ENCODE measurements around the gene ARSI. TPM values are rescaled to one million over a fixed set of nuclear protein-coding genes. Genes with fewer than 3 reads are reported as not detected.

ARSI gene
- total RNA-seq, 1 donor from 2014 or later, result 3.5 TPM

- H3K27ac ChIP-seq, result no peak overlapping the region
- H3K4me1 ChIP-seq, result no peaks in the 10 kb centered on the region
- no peaks in the 10 kb centered on the region for H3K36me3 ChIP-seq
- intact Hi-C loops (cut with DNase I), result no loop called here
- H3K4me3 ChIP-seq, result no peak overlapping the region
- no peaks in the 10 kb centered on the region for H3K9me3 ChIP-seq
- H3K27me3 ChIP-seq (ENCODE audit: low read depth), result peaks cover 4% of the 10 kb centered on the region
- DNase-seq (no peak), ATAC-seq (no peak)
- TF ChIP-seq CTCF (IDR thresholded peaks at IDR 0.05), result no peak
Observed at GRCh38 chr5:150271923-150272322, 30.8 kb downstream of the ARSI start.

- no peak for ATAC-seq
- TF ChIP-seq CTCF (IDR thresholded peaks at IDR 0.05), result no peak
- H3K27ac ChIP-seq, result no peak overlapping the region
- intact Hi-C loops (cut with DNase I), result no loop called here
- H3K9me3 ChIP-seq, result no peaks in the 10 kb centered on the region
- DNase-seq, result no peak
- H3K36me3 ChIP-seq, result no peaks in the 10 kb centered on the region
- no peaks in the 10 kb centered on the region for H3K27me3 ChIP-seq (ENCODE audit: low read depth)
- H3K4me1 ChIP-seq, result no peaks in the 10 kb centered on the region
- no peak overlapping the region for H3K4me3 ChIP-seq
Observed at GRCh38 chr5:150271296-150271692, 31.4 kb downstream of the ARSI start.

- Histone ChIP-seq H3K4me3 (no peak overlapping the region), H3K9me3 (no peaks in the 10 kb centered on the region), H3K4me1 (no peaks in the 10 kb centered on the region), H3K27me3 (ENCODE audit: low read depth) (no peaks in the 10 kb centered on the region), H3K27ac (no peak overlapping the region), H3K36me3 (no peaks in the 10 kb centered on the region)
- ATAC-seq (no peak), DNase-seq (no peak)
- no peak for TF ChIP-seq CTCF (IDR thresholded peaks at IDR 0.05)
- intact Hi-C loops (cut with DNase I), result no loop called here
Observed at GRCh38 chr5:150270541-150271295, 32.0 kb downstream of the ARSI start.

- Histone ChIP-seq H3K9me3 (no peaks in the 10 kb centered on the region), H3K27ac (no peak overlapping the region), H3K27me3 (ENCODE audit: low read depth) (no peaks in the 10 kb centered on the region), H3K4me1 (no peaks in the 10 kb centered on the region), H3K4me3 (no peak overlapping the region), H3K36me3 (no peaks in the 10 kb centered on the region)
- DNase-seq (no peak), ATAC-seq (no peak)
- intact Hi-C loops (cut with DNase I), result no loop called here
- TF ChIP-seq CTCF (IDR thresholded peaks at IDR 0.05), result no peak
Observed at GRCh38 chr5:150266871-150267291, 35.8 kb downstream of the ARSI start.

- Histone ChIP-seq H3K4me3 (no peak overlapping the region), H3K27me3 (ENCODE audit: low read depth) (no peaks in the 10 kb centered on the region), H3K27ac (no peak overlapping the region), H3K4me1 (no peaks in the 10 kb centered on the region), H3K36me3 (no peaks in the 10 kb centered on the region), H3K9me3 (no peaks in the 10 kb centered on the region)
- ATAC-seq (no peak), DNase-seq (no peak)
- intact Hi-C loops (cut with DNase I), result no loop called here
- TF ChIP-seq CTCF (IDR thresholded peaks at IDR 0.05), result no peak
Observed at GRCh38 chr5:150265870-150266383, 36.8 kb downstream of the ARSI start.
